ENCODE data around the gene KRT80. TPM values are rescaled to one million over a fixed set of nuclear protein-coding genes. Genes with fewer than 3 reads are reported as not detected.

KRT80 gene
- total and polyA plus RNA-seq, 2 of the 13 experiments (the other 11 are each of a cell fraction or from before 2014, with no cell fraction given) = 0.27 to 0.53 TPM

DNA sequence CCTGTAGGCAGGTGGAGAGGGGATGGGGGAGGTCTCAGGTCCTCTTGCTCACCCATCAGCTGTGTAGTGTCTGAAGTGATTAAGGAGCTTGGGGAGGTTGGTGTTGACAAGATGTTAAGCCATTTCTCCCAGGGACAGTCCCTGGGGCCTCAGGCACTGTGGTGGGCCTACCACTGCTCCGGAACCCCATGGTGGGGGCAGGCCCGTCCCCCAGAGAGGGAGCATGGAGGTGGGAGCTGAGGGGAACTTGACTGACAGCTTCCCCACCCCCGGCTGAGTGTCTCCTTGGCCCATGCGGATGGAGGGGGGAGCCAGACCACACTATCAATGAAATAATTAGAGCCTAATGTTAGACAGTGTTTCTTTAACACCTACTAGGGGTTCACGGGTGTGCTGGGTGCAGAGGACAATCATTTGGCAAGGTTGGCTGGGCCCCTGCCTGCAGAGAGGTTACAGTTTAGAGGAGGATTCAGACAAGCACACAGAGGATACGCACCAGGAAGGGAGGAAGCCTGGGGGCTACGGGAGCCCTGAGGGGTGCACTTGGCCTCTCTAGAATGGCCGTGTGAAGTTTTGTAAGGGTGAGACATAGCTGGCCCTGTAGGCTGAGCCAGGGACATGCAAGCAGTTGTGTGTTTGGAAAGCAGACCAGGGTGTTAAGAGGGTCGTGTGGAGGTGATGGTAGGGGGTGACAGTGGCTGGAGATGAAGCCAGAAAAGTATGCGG lies 19.3 kb upstream of the KRT80 start (continued):
- TF ChIP-seq, protein P1, sequence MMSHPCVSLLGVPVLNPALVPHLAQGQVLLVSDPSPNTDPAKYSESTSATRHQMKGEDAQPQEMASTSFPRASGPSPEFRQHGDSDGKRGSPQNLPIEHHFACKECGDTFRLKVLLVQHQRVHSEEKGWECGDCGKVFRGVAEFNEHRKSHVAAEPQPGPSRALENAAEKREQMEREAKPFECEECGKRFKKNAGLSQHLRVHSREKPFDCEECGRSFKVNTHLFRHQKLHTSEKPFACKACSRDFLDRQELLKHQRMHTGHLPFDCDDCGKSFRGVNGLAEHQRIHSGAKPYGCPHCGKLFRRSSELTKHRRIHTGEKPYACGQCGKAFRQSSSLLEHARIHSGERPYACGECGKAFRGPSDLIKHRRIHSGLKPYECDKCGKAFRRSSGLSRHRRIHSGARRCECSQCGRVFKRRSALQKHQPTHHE (CRISPR knock-in tag; IDR thresholded peaks at IDR 0.05; ENCODE audit: borderline replicate concordance) = no peak
- TF ChIP-seq, protein P2, sequence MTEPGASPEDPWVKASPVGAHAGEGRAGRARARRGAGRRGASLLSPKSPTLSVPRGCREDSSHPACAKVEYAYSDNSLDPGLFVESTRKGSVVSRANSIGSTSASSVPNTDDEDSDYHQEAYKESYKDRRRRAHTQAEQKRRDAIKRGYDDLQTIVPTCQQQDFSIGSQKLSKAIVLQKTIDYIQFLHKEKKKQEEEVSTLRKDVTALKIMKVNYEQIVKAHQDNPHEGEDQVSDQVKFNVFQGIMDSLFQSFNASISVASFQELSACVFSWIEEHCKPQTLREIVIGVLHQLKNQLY (CRISPR knock-in tag; IDR thresholded peaks at IDR 0.05) = no peak

DNA sequence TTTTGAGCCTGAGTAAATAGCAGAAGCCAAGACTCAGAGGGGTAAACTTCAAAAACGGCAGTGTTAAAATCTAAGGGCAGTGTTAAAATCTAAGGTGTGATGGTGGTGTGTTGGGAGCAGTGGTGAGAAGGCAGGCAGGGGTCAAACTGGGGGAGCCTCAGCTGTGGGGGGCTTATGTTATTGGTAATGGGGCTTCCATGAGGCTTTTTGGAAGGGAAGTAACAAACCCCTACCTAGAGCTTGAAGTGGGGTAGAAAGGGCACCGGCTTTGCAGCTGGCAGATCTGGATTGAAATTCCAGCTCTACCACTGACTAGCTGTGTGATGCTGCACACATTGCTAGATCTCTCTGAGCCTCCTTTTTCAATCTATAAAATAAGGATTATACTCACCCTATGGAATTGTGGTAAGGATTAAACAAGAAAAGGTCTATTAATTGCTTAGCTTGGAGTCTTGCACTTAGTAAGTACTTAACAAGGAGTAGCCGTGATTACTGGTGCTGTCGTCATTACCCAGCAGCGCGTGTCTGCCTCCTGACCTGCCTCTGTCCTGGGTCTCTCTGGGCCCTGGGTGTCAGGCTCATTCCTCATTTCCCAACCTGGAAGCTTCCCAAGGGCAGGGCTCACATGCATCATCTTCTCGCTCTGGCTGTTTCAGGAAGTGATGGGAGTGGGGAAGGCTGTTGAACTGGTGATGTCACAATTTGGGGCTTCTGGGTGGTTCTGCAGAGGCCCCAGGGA lies 18.5 kb upstream of the KRT80 start:
- no peak overlapping the region for H3K4me2 ChIP-seq (ENCODE audit: low read depth, low read length)
- POLR2A ChIA-PET = no interaction called here
- no peaks in the 10 kb centered on the region for H3K36me3 ChIP-seq (replicated peaks in 1 of 2; ENCODE audit: control insufficient read depth in 1 of 2, insufficient read depth in 2 of 2, low read length in 2 of 2)
- WGBS (ENCODE audit: low lambda C conversion rate) = 28% methylated on average over 7 of the region's 7 CpGs
- in situ Hi-C loops (cut with HindIII; ENCODE audit: extremely low pct_ligation_motif_present, low pct_unique_long_range_greater_than_20kb) = no loop called here
- CTCF ChIA-PET (ENCODE audit: low intra/inter-chr PET ratio, low total read pairs) = no interaction called here
- no peak overlapping the region for H3K4me3 ChIP-seq (replicated peaks in 1 of 3; ENCODE audit: insufficient read depth in 1 of 3, low read depth in 2 of 3, low read length in 3 of 3)
- no peak overlapping the region for H3K9ac ChIP-seq (ENCODE audit: insufficient read depth, low read depth, low read length)
- DNase-seq (ENCODE audit: low spot score) (no peak), ATAC-seq (no peak), FAIRE-seq (no peak)
- peaks cover 13 to 44% of the 10 kb centered on the region in 2 experiments; a peak in 3 of 5 replicates for H3K27me3 ChIP-seq (ENCODE audit: control insufficient read depth in 1 of 2, insufficient read depth in 2 of 2, low read length in 2 of 2)
- H3K79me2 ChIP-seq (ENCODE audit: insufficient read depth, low read length) = no peaks in the 10 kb centered on the region
- no peaks in the 10 kb centered on the region for H3K9me3 ChIP-seq (ENCODE audit: low read length)
- intact Hi-C loops (cut with micrococcal nuclease; ENCODE audit: unreplicated experiment) = no loop called here
- no TSS peak for BruUV-seq (replicated peaks)
- H2AFZ ChIP-seq (ENCODE audit: low read length) = no peak overlapping the region
- 0 out of 2 replicates have a peak, but pooled peaks cover 2% of the 10 kb centered on the region for H4K20me1 ChIP-seq (ENCODE audit: insufficient read depth, low read length)
- no peak overlapping the region for H3K27ac ChIP-seq (ENCODE audit: extremely low read length, insufficient read depth, low read length)
- no peaks in the 10 kb centered on the region for H3K4me1 ChIP-seq (ENCODE audit: insufficient read depth, low read length)
- no peak for TF ChIP-seq ESRRA (CRISPR knock-in tag; IDR thresholded peaks at IDR 0.05; ENCODE audit: low read depth)
- TF ChIP-seq, protein P3, sequence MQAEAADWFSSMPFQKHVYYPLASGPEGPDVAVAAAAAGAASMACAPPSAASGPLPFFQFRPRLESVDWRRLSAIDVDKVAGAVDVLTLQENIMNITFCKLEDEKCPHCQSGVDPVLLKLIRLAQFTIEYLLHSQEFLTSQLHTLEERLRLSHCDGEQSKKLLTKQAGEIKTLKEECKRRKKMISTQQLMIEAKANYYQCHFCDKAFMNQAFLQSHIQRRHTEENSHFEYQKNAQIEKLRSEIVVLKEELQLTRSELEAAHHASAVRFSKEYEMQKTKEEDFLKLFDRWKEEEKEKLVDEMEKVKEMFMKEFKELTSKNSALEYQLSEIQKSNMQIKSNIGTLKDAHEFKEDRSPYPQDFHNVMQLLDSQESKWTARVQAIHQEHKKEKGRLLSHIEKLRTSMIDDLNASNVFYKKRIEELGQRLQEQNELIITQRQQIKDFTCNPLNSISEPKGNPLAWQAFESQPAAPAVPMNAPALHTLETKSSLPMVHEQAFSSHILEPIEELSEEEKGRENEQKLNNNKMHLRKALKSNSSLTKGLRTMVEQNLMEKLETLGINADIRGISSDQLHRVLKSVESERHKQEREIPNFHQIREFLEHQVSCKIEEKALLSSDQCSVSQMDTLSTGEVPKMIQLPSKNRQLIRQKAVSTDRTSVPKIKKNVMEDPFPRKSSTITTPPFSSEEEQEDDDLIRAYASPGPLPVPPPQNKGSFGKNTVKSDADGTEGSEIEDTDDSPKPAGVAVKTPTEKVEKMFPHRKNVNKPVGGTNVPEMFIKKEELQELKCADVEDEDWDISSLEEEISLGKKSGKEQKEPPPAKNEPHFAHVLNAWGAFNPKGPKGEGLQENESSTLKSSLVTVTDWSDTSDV (CRISPR knock-in tag; IDR thresholded peaks at IDR 0.05) = no peak
- TF ChIP-seq ZNF260 (CRISPR knock-in tag; IDR thresholded peaks at IDR 0.05; ENCODE audit: borderline replicate concordance, low read depth) = no peak
- TF ChIP-seq, protein P4, sequence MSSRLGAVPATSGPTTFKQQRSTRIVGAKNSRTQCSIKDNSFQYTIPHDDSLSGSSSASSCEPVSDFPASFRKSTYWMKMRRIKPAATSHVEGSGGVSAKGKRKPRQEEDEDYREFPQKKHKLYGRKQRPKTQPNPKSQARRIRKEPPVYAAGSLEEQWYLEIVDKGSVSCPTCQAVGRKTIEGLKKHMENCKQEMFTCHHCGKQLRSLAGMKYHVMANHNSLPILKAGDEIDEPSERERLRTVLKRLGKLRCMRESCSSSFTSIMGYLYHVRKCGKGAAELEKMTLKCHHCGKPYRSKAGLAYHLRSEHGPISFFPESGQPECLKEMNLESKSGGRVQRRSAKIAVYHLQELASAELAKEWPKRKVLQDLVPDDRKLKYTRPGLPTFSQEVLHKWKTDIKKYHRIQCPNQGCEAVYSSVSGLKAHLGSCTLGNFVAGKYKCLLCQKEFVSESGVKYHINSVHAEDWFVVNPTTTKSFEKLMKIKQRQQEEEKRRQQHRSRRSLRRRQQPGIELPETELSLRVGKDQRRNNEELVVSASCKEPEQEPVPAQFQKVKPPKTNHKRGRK (CRISPR knock-in tag; IDR thresholded peaks at IDR 0.05) = no peak
- TF ChIP-seq HDAC2 (CRISPR knock-in tag; IDR thresholded peaks at IDR 0.05) = no peak
- TF ChIP-seq, protein P5, sequence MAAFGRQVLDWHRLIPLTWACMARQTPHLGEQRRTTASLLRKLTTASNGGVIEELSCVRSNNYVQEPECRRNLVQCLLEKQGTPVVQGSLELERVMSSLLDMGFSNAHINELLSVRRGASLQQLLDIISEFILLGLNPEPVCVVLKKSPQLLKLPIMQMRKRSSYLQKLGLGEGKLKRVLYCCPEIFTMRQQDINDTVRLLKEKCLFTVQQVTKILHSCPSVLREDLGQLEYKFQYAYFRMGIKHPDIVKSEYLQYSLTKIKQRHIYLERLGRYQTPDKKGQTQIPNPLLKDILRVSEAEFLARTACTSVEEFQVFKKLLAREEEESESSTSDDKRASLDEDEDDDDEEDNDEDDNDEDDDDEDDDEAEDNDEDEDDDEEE (CRISPR knock-in tag; IDR thresholded peaks at IDR 0.05) = no peak
- no peak for TF ChIP-seq ZFP82 (CRISPR knock-in tag; IDR thresholded peaks at IDR 0.05; ENCODE audit: borderline replicate concordance)
- no peak for TF ChIP-seq TCF12 (IDR thresholded peaks at IDR 0.05)
- no peak for TF ChIP-seq TCF12 (CRISPR knock-in tag; IDR thresholded peaks at IDR 0.05)
- TF ChIP-seq SMARCE1 (IDR thresholded peaks at IDR 0.05; ENCODE audit: borderline replicate concordance) = no peak
- TF ChIP-seq NCOR1 (IDR thresholded peaks at IDR 0.05; ENCODE audit: borderline replicate concordance, low read length) = no peak
